GM18861 (cell line): ENCODE data around the gene UBASH3A.
A peak's percentile ranks its signal among the peaks of the same experiment; 100 is the strongest.

Source experiments
- ATAC-seq: cut with Tn5 transposase; IDR thresholded peaks from one replicate; pipeline ENCODE4 v1.9.1; 2021; ENCODE audit not compliant: unreplicated experiment

The UBASH3A gene

GRCh38 chr21:42481169-42481568 lies 77.5 kb downstream of the UBASH3A start:
- ATAC-seq: no peak

GRCh38 chr21:42484966-42485365 lies 81.3 kb downstream of the UBASH3A start:
- no peak for ATAC-seq

GRCh38 chr21:42486072-42486471 lies 82.4 kb downstream of the UBASH3A start:
- no peak for ATAC-seq

GRCh38 chr21:42486531-42486930 lies 82.8 kb downstream of the UBASH3A start:
- no peak for ATAC-seq

GRCh38 chr21:42489006-42489563 lies 85.4 kb downstream of the UBASH3A start:
- no peak for ATAC-seq

GRCh38 chr21:42489991-42490390 lies 86.3 kb downstream of the UBASH3A start:
- ATAC-seq: no peak

GRCh38 chr21:42490720-42491119 lies 87.0 kb downstream of the UBASH3A start:
- no peak for ATAC-seq

GRCh38 chr21:42491328-42491727 lies 87.6 kb downstream of the UBASH3A start:
- no peak for ATAC-seq

- ATAC-seq: no peak
These were observed 88.5 kb downstream of the UBASH3A start for GRCh38 chr21:42492201-42492600.

- ATAC-seq: no peak
These were observed 89.7 kb downstream of the UBASH3A start for GRCh38 chr21:42493109-42494060.

GRCh38 chr21:42495027-42495426 lies 91.3 kb downstream of the UBASH3A start:
- no peak for ATAC-seq

- no peak for ATAC-seq
These were observed 92.0 kb downstream of the UBASH3A start for GRCh38 chr21:42495765-42496119.

- peak; percentile 95 for ATAC-seq
These were observed 92.6 kb downstream of the UBASH3A start, which contains the start of gene RSPH1 for GRCh38 chr21:42496120-42496838. TSS of gene RSPH1 (minus strand) at chr21:42496224. CDS start at chr21:42496186, 38 bp downstream.

GRCh38 chr21:42496839-42497202 lies 93.1 kb downstream of the UBASH3A start:
- ATAC-seq: no peak
